ENCODE data around the gene FLNA. TPM values are rescaled to one million over a fixed set of nuclear protein-coding genes. Genes with fewer than 3 reads are reported as not detected.
"Not testable (repeated sequence)": the region's sequence is repeated elsewhere in the genome, so short reads cannot be mapped to it uniquely, and the experiment has no call there.

Gene FLNA
- total RNA-seq, 3 donors from 2014 or later: 164 to 4,590 (median 513) TPM

DNA sequence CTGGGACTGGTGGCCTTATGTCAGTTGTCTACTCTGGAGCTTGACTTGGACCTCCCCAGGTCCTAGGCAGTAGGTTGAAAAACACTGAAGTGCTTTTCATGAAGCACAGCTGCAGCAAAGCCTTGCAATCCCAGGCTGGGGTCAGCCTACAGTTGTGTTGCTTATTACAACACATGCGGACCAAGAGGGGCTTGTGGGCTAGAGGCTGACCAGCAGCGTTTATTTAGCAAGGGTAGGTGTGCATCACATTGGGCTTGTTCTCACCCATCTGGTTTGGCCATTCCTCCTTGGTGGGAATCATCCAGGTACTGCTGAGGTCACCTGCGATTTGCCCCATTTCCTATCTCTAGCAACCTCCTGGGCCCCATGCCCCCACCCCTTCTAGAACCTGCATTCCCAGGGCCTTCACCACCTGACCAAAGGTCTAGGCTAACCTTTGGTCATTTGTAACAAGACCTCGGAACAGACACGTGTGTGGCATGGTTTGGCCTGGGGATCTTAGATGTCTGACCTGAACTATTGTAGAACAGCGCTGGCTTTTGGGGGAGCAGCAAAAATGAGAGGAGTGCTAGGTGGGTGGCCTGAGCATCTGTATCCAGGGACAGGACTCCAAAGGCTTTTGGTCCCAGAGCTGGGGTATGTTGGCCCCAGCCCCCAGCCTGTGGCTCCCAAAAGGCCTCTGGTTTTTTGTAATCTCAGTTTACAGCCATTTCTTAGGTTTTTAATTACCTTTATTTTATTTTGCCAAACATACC is 26.8 kb upstream of the FLNA start:
- ATAC-seq: no peak
- no peak overlapping the region for H3K4me3 ChIP-seq
- peaks cover 4% of the 10 kb centered on the region for H3K4me1 ChIP-seq (ENCODE audit: low read depth)
- H3K36me3 ChIP-seq (ENCODE audit: low read depth): no peaks in the 10 kb centered on the region
- no peak for DNase-seq
- no peaks in the 10 kb centered on the region for H3K9me3 ChIP-seq
- intact Hi-C loops (cut with DNase I, micrococcal nuclease): no loop called here
- no peak for TF ChIP-seq CTCF (IDR thresholded peaks at IDR 0.05)

- ATAC-seq; DNase-seq; H3K4me1 ChIP-seq (ENCODE audit: low read depth); H3K36me3 ChIP-seq (ENCODE audit: low read depth); intact Hi-C loops (cut with DNase I, micrococcal nuclease); H3K4me3 ChIP-seq; H3K9me3 ChIP-seq: not testable (repeated sequence)
Observed at GRCh38 chrX:154400369-154400817, 26.0 kb upstream of the FLNA start.

DNA sequence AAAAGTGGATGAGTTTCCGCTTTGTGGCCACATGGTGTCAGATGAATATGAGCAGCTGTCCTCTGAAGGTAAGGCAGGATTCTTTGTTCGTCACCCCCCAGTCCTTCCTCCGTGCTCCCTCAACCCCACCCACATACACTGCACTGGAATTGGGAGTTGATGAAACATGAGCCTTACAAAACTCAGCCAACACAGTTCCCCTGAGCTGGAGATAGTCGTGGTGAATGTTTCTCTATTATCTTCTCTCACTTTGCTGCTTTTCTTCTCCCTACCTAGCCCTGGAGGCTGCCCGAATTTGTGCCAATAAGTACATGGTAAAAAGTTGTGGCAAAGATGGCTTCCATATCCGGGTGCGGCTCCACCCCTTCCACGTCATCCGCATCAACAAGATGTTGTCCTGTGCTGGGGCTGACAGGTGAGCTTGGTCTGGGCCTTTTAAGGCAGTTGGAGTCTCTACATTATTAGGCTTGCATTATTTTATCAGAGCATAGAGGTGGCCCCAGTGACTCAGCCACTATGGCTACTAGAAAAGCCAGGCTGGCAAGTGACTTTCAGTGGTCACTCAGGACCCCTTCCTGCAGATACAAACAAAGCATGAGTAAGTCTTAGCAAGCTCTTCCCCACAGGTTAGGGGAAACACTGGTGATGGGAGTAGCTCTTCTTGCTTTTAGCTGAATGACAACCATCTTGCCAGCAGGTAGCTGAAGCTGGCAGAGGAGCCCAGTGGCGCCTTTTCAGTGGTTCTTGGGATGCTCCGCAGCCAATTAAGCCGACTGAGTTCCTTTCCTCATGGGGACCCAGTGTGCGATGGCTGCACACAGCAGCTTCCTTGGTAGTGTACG is 25.3 kb upstream of the FLNA start:
- no peak for TF ChIP-seq CTCF (IDR thresholded peaks at IDR 0.05)
- DNase-seq: no peak
- Histone ChIP-seq H3K9me3 (no peaks in the 10 kb centered on the region), H3K4me3 (no peak overlapping the region), H3K4me1 (ENCODE audit: low read depth) (peaks cover 4% of the 10 kb centered on the region), H3K36me3 (ENCODE audit: low read depth) (no peaks in the 10 kb centered on the region)
- intact Hi-C loops (cut with DNase I, micrococcal nuclease): no loop called here
- ATAC-seq: no peak

DNA sequence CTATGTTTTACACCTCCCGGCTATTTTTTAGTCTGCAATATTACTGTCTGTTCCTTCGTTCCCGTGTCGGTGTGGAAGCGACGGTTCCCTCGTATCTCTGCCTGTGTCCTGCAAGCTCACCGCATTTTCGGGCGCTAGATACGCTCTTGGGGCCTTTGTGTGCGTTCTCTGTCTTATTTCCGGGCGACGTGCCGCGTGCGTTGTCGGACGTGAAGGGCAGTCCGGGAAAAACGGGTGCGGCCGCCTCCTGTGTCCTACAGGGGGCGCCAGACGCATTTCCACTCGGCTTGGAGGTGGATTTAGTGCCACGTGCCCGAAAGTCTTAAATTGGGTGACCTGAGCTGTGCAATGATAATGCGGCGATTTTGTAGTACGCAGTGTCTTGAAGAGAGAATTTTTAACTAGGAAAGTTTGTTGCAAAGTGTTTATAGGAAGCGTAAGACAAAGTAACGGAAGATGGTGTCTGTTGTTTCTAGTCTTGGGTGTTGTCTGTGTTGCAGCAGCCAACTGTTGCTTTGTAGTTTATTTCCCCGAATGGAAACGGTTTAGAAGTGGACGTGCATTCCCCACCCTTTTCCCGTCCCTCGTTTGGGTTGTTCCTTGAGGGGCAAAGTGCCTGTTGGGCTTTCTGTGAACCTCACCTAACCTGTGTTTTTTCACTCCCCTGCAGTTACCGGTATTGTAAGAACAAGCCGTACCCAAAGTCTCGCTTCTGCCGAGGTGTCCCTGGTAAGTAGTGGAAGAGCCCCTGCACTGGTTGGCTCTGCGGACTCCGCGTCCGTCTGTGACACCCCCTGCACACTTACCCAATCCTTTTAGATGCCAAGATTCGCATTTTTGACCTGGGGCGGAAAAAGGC is 24.5 kb upstream of the FLNA start:
- DNase-seq (peak; percentile 88 to 92 (median 91)), ATAC-seq (peak; percentile 73)
- TF ChIP-seq CTCF (IDR thresholded peaks at IDR 0.05): peak; percentile 73
- peak overlapping the region; percentile 46 for H3K4me3 ChIP-seq
- no peaks in the 10 kb centered on the region for H3K9me3 ChIP-seq
- H3K36me3 ChIP-seq (ENCODE audit: low read depth): no peaks in the 10 kb centered on the region
- peaks cover 4% of the 10 kb centered on the region for H3K4me1 ChIP-seq (ENCODE audit: low read depth)
- intact Hi-C loops (cut with DNase I, micrococcal nuclease): no loop called here

- H3K4me3 ChIP-seq: peak within 1 kb of the TSS; percentile 46
- H3K4me1 ChIP-seq (ENCODE audit: low read depth): peaks cover 4% of the 10 kb centered on the region
- ATAC-seq (peak; percentile 90), DNase-seq (peak; percentile 91 to 97 (median 94))
- intact Hi-C loops (cut with DNase I, micrococcal nuclease): no loop called here
- no peak for TF ChIP-seq CTCF (IDR thresholded peaks at IDR 0.05)
- H3K36me3 ChIP-seq (ENCODE audit: low read depth): no peaks in the 10 kb centered on the region
- no peaks in the 10 kb centered on the region for H3K9me3 ChIP-seq
Observed at GRCh38 chrX:154397888-154398667, 23.6 kb upstream of the FLNA start, which contains the start of gene RPL10. Gene RPL10, plus strand, starts transcription at chrX:154398377. Its CDS starts 143 bp downstream, at chrX:154398520.
